K562 (cell line): Measurements from ENCODE around the gene CABP7. TPM values are rescaled to one million over a fixed set of nuclear protein-coding genes. Genes with fewer than 3 reads are reported as not detected.

Source experiments
- ARNT ChIP-seq, 2 experiments: fragments of 450-650 bp; IDR thresholded peaks; 2 replicates each; pipeline ENCODE4 v1.6.1; 2016; ENCODE audit warnings: mild to moderate bottlenecking in 1 of 2
- ATF1 ChIP-seq, 2 experiments: fragments of 450-650 bp in 1 of 2; IDR thresholded peaks; 2 replicates each; pipeline ENCODE4 v1.6.1; 2016; ENCODE audit warnings: missing compliant biosample characterization in 1 of 2, missing genetic modification characterization in 1 of 2
- KDM5B ChIP-seq: fragments of 200-600 bp; sonication (generic); IDR thresholded peaks from 2 replicates; pipeline ENCODE4 v1.6.1; 2012; ENCODE audit warnings: low read depth, mild to moderate bottlenecking, moderate library complexity, low read length, control low read depth, inconsistent platforms; ENCODE audit not compliant: insufficient replicate concordance
- RBBP5 ChIP-seq: fragments of 200-600 bp; sonication (generic); IDR thresholded peaks from 2 replicates; pipeline ENCODE4 v1.6.1; 2012; ENCODE audit warnings: borderline replicate concordance, mild to moderate bottlenecking, low read length, control low read depth, inconsistent platforms; ENCODE audit not compliant: insufficient read depth, poor library complexity, severe bottlenecking
- U2AF2 ChIP-seq: fragments of 200-400 bp; formaldehyde crosslinking; optimal IDR thresholded peaks from 2 replicates; pipeline ENCODE3; 2017; ENCODE audit warnings: low read depth, mild to moderate bottlenecking, low read length
- YBX1 ChIP-seq: fragments of 450-650 bp; IDR thresholded peaks from 2 replicates; pipeline ENCODE4 v1.7.1; 2016; ENCODE audit warnings: mild to moderate bottlenecking
- YY1 ChIP-seq, 3 experiments: IDR thresholded peaks; 2 replicates each; pipeline ENCODE4 v1.6.1; 2011; ENCODE audit warnings: low read length in 2 of 3, mild to moderate bottlenecking in 2 of 3, moderate library complexity in 2 of 3, borderline replicate concordance in 1 of 3, control low read depth in 1 of 3, low read depth in 1 of 3; ENCODE audit not compliant: insufficient read depth in 3 of 3, insufficient replicate concordance in 2 of 3, control insufficient read depth in 1 of 3, insufficient read length in 1 of 3; ENCODE audit errors: extremely low read depth in 1 of 3
- ZNF311 ChIP-seq: fragments of 250-450 bp; sonication (Bioruptor Pico); IDR thresholded peaks from 2 replicates; pipeline ENCODE4 v1.4.0; 2020; ENCODE audit warnings: mild to moderate bottlenecking, moderate library complexity
- polyA plus RNA-seq, 8 experiments: library from polyadenylated mRNA; depleted of rRNA in 4 of 8; stranded (reverse) in 5 of 8; unstranded in 3 of 8; fragments of >200 nt; fragmentation: Nextera tagmentation in 2 of 8; fragmentation: Illumina TruSeq in 1 of 8; extraction: Ambion mirVana in 2 of 8; extraction: Trizol in 1 of 8; gene quantifications; 2 replicates each; pipeline versions ENCODE4 v1.2.1 to v1.2.3, GENCODE V29; 2011 to 2014; ENCODE audit warnings: inconsistent platforms in 1 of 8, missing spikeins in 1 of 8
- total RNA-seq, 7 experiments: library from RNA; depleted of rRNA in 6 of 7; stranded (reverse); fragments of >200 nt in 6 of 7; fragmentation: Illumina TruSeq in 2 of 7; extraction: Trizol in 2 of 7; gene quantifications; 2 replicates each; pipeline versions ENCODE4 v1.2.1 to v1.2.3, GENCODE V29; 2011 to 2021; ENCODE audit warnings: low replicate concordance in 1 of 7
- TF ChIP-seq, protein P1 (sequence below): sonication (generic); formaldehyde crosslinking; IDR thresholded peaks from 2 replicates; pipeline ENCODE4 v1.8.0; 2022; ENCODE audit warnings: missing genetic modification reagents, mild to moderate bottlenecking, moderate library complexity, borderline replicate concordance
- TF ChIP-seq, protein P2 (sequence below): fragments of 200-800 bp; sonication (Bioruptor generic); IDR thresholded peaks from 2 replicates; pipeline ENCODE4 v1.6.1; 2017; ENCODE audit warnings: missing genetic modification characterization, missing compliant biosample characterization
- TF ChIP-seq, protein P3 (sequence below), 2 experiments: fragments of 200-800 bp in 1 of 2; sonication (Bioruptor generic) in 1 of 2; sonication (generic) in 1 of 2; formaldehyde crosslinking in 1 of 2; IDR thresholded peaks in 1 of 2; conservative IDR thresholded peaks in 1 of 2; 2 replicates each; pipeline versions ENCODE4 v1.5.0 to v1.6.1; 2016 to 2020; ENCODE audit warnings: missing compliant biosample characterization in 1 of 2, missing genetic modification characterization in 1 of 2, missing genetic modification reagents in 1 of 2
- TF ChIP-seq, protein P4 (sequence below): sonication (generic); formaldehyde crosslinking; IDR thresholded peaks from 2 replicates; pipeline ENCODE4 v1.9.0; 2022; ENCODE audit warnings: mild to moderate bottlenecking, missing genetic modification reagents
- TF ChIP-seq, protein P5 (sequence below): fragments of 250-450 bp; sonication (Bioruptor Pico); IDR thresholded peaks from 2 replicates; pipeline ENCODE4 v1.5.0; 2021; ENCODE audit warnings: mild to moderate bottlenecking, moderate library complexity

Gene CABP7
- total and polyA plus RNA-seq, 9 of the 15 experiments (the other 6 are each of a cell fraction or from before 2014, with no cell fraction given): not detected

DNA sequence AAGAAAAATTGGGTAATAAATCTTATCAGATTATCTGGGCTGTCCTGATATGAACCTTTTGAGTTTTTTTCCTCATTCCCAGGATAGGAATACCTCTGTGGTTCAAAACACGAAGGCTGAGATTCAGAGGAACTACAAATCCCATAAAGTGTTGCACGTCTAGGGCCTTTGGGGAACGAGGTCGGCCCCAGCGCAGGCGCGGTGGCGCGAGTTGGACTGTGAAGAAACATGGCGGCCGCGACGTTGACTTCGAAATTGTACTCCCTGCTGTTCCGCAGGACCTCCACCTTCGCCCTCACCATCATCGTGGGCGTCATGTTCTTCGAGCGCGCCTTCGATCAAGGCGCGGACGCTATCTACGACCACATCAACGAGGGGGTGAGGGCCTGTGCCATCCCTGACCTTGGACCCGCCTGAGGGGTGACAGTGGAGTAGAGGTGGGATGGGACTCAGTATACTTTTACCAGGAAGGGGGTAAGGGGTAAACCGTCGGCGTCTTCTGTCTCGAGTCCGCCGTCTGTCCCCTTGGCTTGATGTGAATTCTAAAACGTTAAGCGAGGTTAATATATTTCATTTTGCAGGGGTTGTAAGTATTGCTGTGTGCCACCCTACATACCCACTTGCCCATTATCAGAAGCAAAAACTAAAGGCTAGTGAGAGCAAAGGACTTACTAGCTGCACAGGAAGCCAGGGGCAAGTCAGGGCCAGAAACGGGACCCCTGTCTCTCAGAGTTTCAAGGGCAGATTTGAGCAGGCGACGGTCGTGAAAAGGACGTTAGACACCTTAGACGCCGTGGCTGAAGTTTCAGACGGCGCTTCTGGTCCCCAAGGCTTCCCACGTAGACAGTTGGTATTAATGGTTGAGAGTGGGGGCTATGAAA lies 47.6 kb downstream of the CABP7 start, which contains the start of gene UQCR10 (continued):
- no peak for TF ChIP-seq ATF1 (CRISPR knock-in tag; IDR thresholded peaks at IDR 0.05)
- TF ChIP-seq ATF1 (tag; IDR thresholded peaks at IDR 0.05): peak; percentile 48
- TF ChIP-seq, protein P1, sequence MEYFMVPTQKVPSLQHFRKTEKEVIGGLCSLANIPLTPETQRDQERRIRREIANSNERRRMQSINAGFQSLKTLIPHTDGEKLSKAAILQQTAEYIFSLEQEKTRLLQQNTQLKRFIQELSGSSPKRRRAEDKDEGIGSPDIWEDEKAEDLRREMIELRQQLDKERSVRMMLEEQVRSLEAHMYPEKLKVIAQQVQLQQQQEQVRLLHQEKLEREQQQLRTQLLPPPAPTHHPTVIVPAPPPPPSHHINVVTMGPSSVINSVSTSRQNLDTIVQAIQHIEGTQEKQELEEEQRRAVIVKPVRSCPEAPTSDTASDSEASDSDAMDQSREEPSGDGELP (CRISPR knock-in tag): peak; percentile 54; the same call in 1 of the 2 replicates
- no peak for TF ChIP-seq U2AF2
- TF ChIP-seq, protein P2, sequence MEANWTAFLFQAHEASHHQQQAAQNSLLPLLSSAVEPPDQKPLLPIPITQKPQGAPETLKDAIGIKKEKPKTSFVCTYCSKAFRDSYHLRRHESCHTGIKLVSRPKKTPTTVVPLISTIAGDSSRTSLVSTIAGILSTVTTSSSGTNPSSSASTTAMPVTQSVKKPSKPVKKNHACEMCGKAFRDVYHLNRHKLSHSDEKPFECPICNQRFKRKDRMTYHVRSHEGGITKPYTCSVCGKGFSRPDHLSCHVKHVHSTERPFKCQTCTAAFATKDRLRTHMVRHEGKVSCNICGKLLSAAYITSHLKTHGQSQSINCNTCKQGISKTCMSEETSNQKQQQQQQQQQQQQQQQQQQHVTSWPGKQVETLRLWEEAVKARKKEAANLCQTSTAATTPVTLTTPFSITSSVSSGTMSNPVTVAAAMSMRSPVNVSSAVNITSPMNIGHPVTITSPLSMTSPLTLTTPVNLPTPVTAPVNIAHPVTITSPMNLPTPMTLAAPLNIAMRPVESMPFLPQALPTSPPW (CRISPR knock-in tag): peak; percentile 50; the same call in 1 of the 2 replicates
- TF ChIP-seq RBBP5: peak; percentile 79
- 0 out of 2 replicates have a peak, but pooled peaks have one; percentile 37 for TF ChIP-seq ZNF311 (CRISPR knock-in tag)
- no peak for TF ChIP-seq YBX1
- TF ChIP-seq, protein P3, sequence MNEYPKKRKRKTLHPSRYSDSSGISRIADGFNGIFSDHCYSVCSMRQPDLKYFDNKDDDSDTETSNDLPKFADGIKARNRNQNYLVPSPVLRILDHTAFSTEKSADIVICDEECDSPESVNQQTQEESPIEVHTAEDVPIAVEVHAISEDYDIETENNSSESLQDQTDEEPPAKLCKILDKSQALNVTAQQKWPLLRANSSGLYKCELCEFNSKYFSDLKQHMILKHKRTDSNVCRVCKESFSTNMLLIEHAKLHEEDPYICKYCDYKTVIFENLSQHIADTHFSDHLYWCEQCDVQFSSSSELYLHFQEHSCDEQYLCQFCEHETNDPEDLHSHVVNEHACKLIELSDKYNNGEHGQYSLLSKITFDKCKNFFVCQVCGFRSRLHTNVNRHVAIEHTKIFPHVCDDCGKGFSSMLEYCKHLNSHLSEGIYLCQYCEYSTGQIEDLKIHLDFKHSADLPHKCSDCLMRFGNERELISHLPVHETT (CRISPR knock-in tag; conservative IDR thresholded peaks at IDR 0.05 in 1 of 2, IDR thresholded peaks at IDR 0.05 in 1 of 2): 0 out of 4 replicates have a peak, but pooled peaks of 1 of the 2 experiments have one; percentile 45
- TF ChIP-seq, protein P4, sequence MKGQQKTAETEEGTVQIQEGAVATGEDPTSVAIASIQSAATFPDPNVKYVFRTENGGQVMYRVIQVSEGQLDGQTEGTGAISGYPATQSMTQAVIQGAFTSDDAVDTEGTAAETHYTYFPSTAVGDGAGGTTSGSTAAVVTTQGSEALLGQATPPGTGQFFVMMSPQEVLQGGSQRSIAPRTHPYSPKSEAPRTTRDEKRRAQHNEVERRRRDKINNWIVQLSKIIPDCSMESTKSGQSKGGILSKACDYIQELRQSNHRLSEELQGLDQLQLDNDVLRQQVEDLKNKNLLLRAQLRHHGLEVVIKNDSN: no peak
- TF ChIP-seq YY1 (IDR thresholded peaks at IDR 0.05; ENCODE audit: borderline replicate concordance in 1 of 3, control insufficient read depth in 1 of 3, extremely low read depth in 1 of 3, insufficient read depth in 3 of 3, insufficient read length in 1 of 3, insufficient replicate concordance in 2 of 3, low read depth in 1 of 3, low read length in 2 of 3): peak; percentile 82 to 95 (median 89)
- TF ChIP-seq KDM5B: peak; percentile 63
- TF ChIP-seq, protein P5, sequence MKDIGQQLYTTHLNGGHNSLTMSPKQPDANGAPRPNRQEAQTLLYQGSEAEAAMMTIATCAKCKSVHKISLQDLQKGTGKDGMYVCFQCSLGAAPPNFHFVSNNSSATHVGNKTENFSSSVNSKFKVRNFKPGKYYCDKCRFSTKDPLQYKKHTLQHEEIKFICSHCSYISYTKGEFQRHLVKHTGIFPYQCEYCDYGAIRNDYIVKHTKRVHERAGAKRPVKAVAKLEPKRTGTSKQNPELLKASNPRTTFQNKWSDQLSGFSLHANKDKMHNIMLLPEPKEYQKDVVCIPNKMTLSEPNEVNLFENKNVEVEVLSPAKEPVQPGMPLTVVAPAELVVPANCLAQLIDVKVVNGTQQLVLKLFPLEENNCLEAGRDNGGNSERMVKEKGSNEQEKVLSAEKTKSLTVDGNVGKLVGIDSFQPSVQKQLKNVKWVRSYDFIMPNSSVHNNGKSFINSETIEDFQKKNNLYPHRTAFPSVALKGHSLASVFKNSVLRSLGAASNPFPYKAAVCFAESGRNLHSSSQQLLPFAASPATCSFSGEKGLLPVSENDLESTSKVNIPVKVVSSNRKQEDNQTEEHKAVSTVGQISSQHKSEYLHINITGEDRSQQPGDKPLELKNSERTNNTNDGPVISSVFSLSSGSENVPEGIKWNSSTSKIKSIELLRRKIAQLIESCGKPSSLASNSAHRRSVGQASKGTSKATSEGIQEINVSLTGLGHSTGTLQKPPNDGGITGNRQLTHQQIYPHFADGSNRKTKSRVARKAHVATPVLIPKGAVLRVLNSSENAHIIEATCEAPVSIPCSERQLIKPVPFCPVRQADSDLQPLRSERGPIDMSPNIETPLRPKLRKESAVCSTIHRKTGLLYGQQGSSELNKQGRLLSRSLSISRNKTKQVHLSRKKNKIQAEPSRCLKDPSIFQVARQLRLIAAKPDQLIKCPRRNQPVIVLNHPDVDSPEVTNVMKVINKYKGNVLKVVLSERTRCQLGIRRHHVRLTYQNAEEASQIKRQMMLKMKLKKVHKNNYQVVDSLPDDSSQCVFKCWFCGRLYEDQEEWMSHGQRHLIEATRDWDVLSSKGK (CRISPR knock-in tag): no peak
- peak in 1 of 2 experiments; percentile 53; a peak in 2 of 4 replicates for TF ChIP-seq ARNT (IDR thresholded peaks at IDR 0.05)
